Sigmoid colon (tissue), 4 donors: ENCODE measurements around the gene STAG1.
"Not testable (repeated sequence)": the region's sequence is repeated elsewhere in the genome, so short reads cannot be mapped to it uniquely, and the experiment has no call there.

ENCODE experiments used
- CTCF ChIP-seq, 4 experiments: fragments of 450-650 bp in 3 of 4; fragments of 200-600 bp in 1 of 4; IDR thresholded peaks; one replicate each; pipeline ENCODE4 v1.5.1; 2016 to 2019; ENCODE audit warnings: antibody characterized with exemption in 4 of 4, mild to moderate bottlenecking in 3 of 4, moderate library complexity in 2 of 4
- EP300 ChIP-seq, 4 donors: sonication (generic); formaldehyde crosslinking; IDR thresholded peaks; one replicate each; pipeline ENCODE4 v1.6.1; 2017; ENCODE audit warnings: antibody characterized with exemption in 4 of 4
- POLR2A ChIP-seq, 2 donors: fragments of 450-650 bp; IDR thresholded peaks; one replicate each; pipeline ENCODE4 v1.6.1; 2016; ENCODE audit warnings: antibody characterized with exemption in 2 of 2, mild to moderate bottlenecking in 2 of 2, moderate library complexity in 2 of 2
- POLR2AphosphoS5 ChIP-seq, 4 donors: sonication (generic); formaldehyde crosslinking; IDR thresholded peaks; one replicate each; pipeline ENCODE4 v1.6.1; 2017; ENCODE audit warnings: antibody characterized with exemption in 4 of 4

GRCh38 chr3:136564962-136565361 is 187.2 kb downstream of the STAG1 start:
- not testable (repeated sequence) for TF ChIP-seq CTCF, POLR2A, POLR2AphosphoS5, EP300 (IDR thresholded peaks at IDR 0.05)
